DOHH2 (cell line): ENCODE results near the gene PRMT7.

Experiments used
- H3F3A ChIP-seq: fragments of 200-600 bp; sonication (generic), shearing (Covaris generic); 2 replicates; pipeline ENCODE4 v1.6.0; 2016; ENCODE audit warnings: antibody characterized with exemption, mild to moderate bottlenecking; ENCODE audit not compliant: control insufficient read depth, insufficient read depth
- H3K27ac ChIP-seq: fragments of 200-600 bp; sonication (generic); 2 replicates; pipeline ENCODE4 v1.5.1; 2014; ENCODE audit warnings: low read depth, mild to moderate bottlenecking, low read length, moderate library complexity
- H3K27me3 ChIP-seq: fragments of 200-600 bp; sonication (generic); 2 replicates; pipeline ENCODE4 v1.6.1; 2014; ENCODE audit warnings: mild to moderate bottlenecking, low read length, mixed read lengths; ENCODE audit not compliant: control insufficient read depth
- H3K36me3 ChIP-seq: fragments of 200-600 bp; sonication (generic); 2 replicates; pipeline ENCODE4 v1.6.1; 2014; ENCODE audit warnings: mild to moderate bottlenecking, low read length, moderate library complexity, mixed read lengths; ENCODE audit not compliant: control insufficient read depth
- H3K4me1 ChIP-seq: fragments of 200-600 bp; sonication (generic); 2 replicates; pipeline ENCODE4 v1.6.1; 2014; ENCODE audit warnings: mild to moderate bottlenecking, low read length, mixed read lengths; ENCODE audit not compliant: control insufficient read depth
- H3K4me2 ChIP-seq: fragments of 200-600 bp; sonication (generic); 2 replicates; pipeline ENCODE4 v1.6.0; 2014; ENCODE audit warnings: mild to moderate bottlenecking, low read length, moderate library complexity
- H3K4me3 ChIP-seq: fragments of 200-600 bp; sonication (generic); 2 replicates; pipeline ENCODE4 v1.5.1; 2014; ENCODE audit warnings: mild to moderate bottlenecking, low read length, mixed read lengths
- H3K79me2 ChIP-seq: fragments of 200-600 bp; sonication (generic); 2 replicates; pipeline ENCODE4 v1.6.1; 2014; ENCODE audit warnings: mild to moderate bottlenecking, low read length, mixed read lengths; ENCODE audit not compliant: control insufficient read depth
- H3K9me2 ChIP-seq: fragments of 200-600 bp; sonication (generic); replicated peaks from 2 replicates; pipeline ENCODE4 v1.6.1; 2014; ENCODE audit warnings: mild to moderate bottlenecking, low read length, mixed read lengths; ENCODE audit not compliant: control insufficient read depth
- H3K9me3 ChIP-seq: fragments of 200-600 bp; sonication (generic); 2 replicates; pipeline ENCODE4 v1.6.1; 2014; ENCODE audit warnings: antibody characterized with exemption, low read length, mixed read lengths; ENCODE audit not compliant: control insufficient read depth, insufficient read depth
- H4K20me1 ChIP-seq: fragments of 200-600 bp; sonication (generic); 2 replicates; pipeline ENCODE4 v1.6.0; 2014; ENCODE audit warnings: low read depth, mild to moderate bottlenecking, antibody characterized with exemption, low read length, moderate library complexity; ENCODE audit not compliant: control insufficient read depth, insufficient read depth
- EZH2phosphoT487 ChIP-seq: fragments of 200-600 bp; sonication (generic); IDR thresholded peaks from 2 replicates; pipeline ENCODE4 v1.6.1; 2017; ENCODE audit warnings: borderline replicate concordance, mild to moderate bottlenecking, antibody characterized with exemption, low read length, moderate library complexity, mixed read lengths
- TF ChIP-seq, protein P1 (sequence below): fragments of 200-600 bp; sonication (generic); IDR thresholded peaks from one replicate; pipeline ENCODE4 v1.5.1; 2014; ENCODE audit warnings: antibody characterized with exemption, mild to moderate bottlenecking, low read depth, low read length; ENCODE audit not compliant: poor library complexity, severe bottlenecking

The PRMT7 gene

DNA sequence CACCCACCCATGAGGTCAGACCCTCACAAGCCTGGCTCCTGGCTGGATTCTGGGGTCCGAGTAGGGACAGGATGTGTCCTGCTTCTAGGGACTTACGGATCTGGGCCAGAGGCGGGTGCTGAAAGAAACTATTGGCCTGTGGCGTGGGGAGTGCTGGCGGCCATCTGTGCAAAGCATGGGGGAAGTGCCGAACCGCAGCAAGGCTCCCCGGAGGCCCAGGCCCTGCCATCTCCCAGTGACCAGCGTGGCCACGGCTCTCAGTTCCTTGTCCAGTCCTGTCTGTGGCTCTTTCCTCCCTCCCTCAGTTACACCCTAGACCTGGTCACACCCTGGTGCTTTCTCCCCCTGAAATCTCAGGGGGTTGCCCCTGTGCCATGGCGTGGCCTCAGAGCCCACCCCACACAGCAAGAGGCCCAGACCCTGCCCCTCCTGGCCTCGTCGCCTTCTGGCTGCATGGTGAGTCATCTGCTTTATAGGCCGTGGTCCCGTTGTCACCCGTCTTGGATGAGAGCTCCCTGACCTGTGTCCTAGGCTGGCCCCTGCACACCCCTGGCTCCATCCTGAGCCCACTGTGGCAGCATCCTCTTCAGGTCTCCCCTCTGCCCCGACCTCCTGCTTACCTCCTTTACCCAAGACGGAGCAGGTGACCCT, 54.5 kb downstream of the PRMT7 start:
- H3K27me3 ChIP-seq, result peaks cover 20% of the 10 kb centered on the region
- H3K4me2 ChIP-seq, result no peak overlapping the region
- H3K9me2 ChIP-seq, result no peaks in the 10 kb centered on the region
- H4K20me1 ChIP-seq, result no peaks in the 10 kb centered on the region; the same call in 1 of the 2 replicates
- no peak overlapping the region for H3K27ac ChIP-seq
- H3K9me3 ChIP-seq, result no peaks in the 10 kb centered on the region
- no peaks in the 10 kb centered on the region for H3K79me2 ChIP-seq
- no peaks in the 10 kb centered on the region for H3F3A ChIP-seq
- no peak overlapping the region for H3K4me3 ChIP-seq
- no peaks in the 10 kb centered on the region for H3K36me3 ChIP-seq
- TF ChIP-seq, protein P1, sequence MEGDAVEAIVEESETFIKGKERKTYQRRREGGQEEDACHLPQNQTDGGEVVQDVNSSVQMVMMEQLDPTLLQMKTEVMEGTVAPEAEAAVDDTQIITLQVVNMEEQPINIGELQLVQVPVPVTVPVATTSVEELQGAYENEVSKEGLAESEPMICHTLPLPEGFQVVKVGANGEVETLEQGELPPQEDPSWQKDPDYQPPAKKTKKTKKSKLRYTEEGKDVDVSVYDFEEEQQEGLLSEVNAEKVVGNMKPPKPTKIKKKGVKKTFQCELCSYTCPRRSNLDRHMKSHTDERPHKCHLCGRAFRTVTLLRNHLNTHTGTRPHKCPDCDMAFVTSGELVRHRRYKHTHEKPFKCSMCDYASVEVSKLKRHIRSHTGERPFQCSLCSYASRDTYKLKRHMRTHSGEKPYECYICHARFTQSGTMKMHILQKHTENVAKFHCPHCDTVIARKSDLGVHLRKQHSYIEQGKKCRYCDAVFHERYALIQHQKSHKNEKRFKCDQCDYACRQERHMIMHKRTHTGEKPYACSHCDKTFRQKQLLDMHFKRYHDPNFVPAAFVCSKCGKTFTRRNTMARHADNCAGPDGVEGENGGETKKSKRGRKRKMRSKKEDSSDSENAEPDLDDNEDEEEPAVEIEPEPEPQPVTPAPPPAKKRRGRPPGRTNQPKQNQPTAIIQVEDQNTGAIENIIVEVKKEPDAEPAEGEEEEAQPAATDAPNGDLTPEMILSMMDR, result no peak
- TF ChIP-seq EZH2phosphoT487, result no peak
- H3K4me1 ChIP-seq, result peaks cover 20% of the 10 kb centered on the region

GRCh38 chr16:68366062-68366461, 55.2 kb downstream of the PRMT7 start:
- Histone ChIP-seq H3K4me1 (peaks cover 20% of the 10 kb centered on the region), H3K9me2 (no peaks in the 10 kb centered on the region), H3K27me3 (peaks cover 20% of the 10 kb centered on the region), H4K20me1 (no peaks in the 10 kb centered on the region; the same call in 1 of the 2 replicates), H3F3A (no peaks in the 10 kb centered on the region), H3K9me3 (no peaks in the 10 kb centered on the region), H3K4me3 (no peak overlapping the region), H3K36me3 (no peaks in the 10 kb centered on the region), H3K79me2 (no peaks in the 10 kb centered on the region), H3K4me2 (no peak overlapping the region), H3K27ac (no peak overlapping the region)
- TF ChIP-seq, protein P1, result no peak
- no peak for TF ChIP-seq EZH2phosphoT487

- Histone ChIP-seq H3K9me2 (no peaks in the 10 kb centered on the region), H3K4me1 (peaks cover 20% of the 10 kb centered on the region), H3K4me2 (no peak overlapping the region)
Measured at GRCh38 chr16:68367030-68367429, 56.2 kb downstream of the PRMT7 start.

More at GRCh38 chr16:68367030-68367429, 56.2 kb downstream of the PRMT7 start:
- H3K4me3 ChIP-seq, result no peak overlapping the region
- H3K27ac ChIP-seq, result no peak overlapping the region
- TF ChIP-seq EZH2phosphoT487, result no peak
- TF ChIP-seq, protein P1, result peak; percentile 58
- no peaks in the 10 kb centered on the region for H3F3A ChIP-seq
- no peaks in the 10 kb centered on the region for H3K9me3 ChIP-seq
- no peaks in the 10 kb centered on the region for H3K79me2 ChIP-seq
- H4K20me1 ChIP-seq, result no peaks in the 10 kb centered on the region; the same call in 1 of the 2 replicates
- H3K27me3 ChIP-seq, result peaks cover 20% of the 10 kb centered on the region
- H3K36me3 ChIP-seq, result no peaks in the 10 kb centered on the region
